Stimulated activated CD8-positive, alpha-beta memory T cell treated with anti-CD3 and anti-CD28 coated beads, Interleukin-7, amount 100 ng/mL, for 24 hours (primary cell): ENCODE data around the gene SESN3.

Source experiments
- DNase-seq: peaks from one replicate; pipeline ENCODE4 v3.0.0-alpha.2; 2020; ENCODE audit warnings: low read depth

SESN3 gene

GRCh38 chr11:95119361-95120060 is 111.5 kb downstream of the SESN3 start:
- DNase-seq = no peak

GRCh38 chr11:95115597-95115996 is 115.4 kb downstream of the SESN3 start:
- DNase-seq = no peak
